ENCODE data around the gene USP1.

DNA sequence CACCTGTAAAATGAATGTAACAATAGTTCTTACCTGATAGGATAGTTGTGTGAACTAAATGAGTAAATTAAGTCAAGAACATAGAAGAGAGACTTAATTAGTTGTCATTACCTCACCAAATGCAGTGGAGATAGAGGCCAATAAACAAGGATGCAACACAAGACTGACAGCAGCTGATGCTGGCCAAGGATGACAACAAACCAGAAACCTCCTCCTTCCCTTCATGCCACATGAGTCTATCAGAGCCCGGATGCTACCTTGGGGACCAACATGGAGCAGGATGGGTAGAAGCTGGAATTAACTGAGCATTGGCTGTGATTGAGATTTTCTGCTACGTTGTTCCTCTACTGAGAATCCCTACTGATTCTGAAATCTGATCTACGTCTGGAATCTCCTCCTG, 30.3 kb upstream of the USP1 start:
- TF ChIP-seq, protein P1, sequence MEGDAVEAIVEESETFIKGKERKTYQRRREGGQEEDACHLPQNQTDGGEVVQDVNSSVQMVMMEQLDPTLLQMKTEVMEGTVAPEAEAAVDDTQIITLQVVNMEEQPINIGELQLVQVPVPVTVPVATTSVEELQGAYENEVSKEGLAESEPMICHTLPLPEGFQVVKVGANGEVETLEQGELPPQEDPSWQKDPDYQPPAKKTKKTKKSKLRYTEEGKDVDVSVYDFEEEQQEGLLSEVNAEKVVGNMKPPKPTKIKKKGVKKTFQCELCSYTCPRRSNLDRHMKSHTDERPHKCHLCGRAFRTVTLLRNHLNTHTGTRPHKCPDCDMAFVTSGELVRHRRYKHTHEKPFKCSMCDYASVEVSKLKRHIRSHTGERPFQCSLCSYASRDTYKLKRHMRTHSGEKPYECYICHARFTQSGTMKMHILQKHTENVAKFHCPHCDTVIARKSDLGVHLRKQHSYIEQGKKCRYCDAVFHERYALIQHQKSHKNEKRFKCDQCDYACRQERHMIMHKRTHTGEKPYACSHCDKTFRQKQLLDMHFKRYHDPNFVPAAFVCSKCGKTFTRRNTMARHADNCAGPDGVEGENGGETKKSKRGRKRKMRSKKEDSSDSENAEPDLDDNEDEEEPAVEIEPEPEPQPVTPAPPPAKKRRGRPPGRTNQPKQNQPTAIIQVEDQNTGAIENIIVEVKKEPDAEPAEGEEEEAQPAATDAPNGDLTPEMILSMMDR (IDR thresholded peaks at IDR 0.05 in 2 of 3, conservative IDR thresholded peaks at IDR 0.05 in 1 of 3; ENCODE audit: control insufficient read depth in 2 of 3, extremely low read depth in 1 of 3, insufficient read depth in 1 of 3, low read depth in 3 of 3, low read length in 3 of 3), result no peak
- TF ChIP-seq, protein P2, sequence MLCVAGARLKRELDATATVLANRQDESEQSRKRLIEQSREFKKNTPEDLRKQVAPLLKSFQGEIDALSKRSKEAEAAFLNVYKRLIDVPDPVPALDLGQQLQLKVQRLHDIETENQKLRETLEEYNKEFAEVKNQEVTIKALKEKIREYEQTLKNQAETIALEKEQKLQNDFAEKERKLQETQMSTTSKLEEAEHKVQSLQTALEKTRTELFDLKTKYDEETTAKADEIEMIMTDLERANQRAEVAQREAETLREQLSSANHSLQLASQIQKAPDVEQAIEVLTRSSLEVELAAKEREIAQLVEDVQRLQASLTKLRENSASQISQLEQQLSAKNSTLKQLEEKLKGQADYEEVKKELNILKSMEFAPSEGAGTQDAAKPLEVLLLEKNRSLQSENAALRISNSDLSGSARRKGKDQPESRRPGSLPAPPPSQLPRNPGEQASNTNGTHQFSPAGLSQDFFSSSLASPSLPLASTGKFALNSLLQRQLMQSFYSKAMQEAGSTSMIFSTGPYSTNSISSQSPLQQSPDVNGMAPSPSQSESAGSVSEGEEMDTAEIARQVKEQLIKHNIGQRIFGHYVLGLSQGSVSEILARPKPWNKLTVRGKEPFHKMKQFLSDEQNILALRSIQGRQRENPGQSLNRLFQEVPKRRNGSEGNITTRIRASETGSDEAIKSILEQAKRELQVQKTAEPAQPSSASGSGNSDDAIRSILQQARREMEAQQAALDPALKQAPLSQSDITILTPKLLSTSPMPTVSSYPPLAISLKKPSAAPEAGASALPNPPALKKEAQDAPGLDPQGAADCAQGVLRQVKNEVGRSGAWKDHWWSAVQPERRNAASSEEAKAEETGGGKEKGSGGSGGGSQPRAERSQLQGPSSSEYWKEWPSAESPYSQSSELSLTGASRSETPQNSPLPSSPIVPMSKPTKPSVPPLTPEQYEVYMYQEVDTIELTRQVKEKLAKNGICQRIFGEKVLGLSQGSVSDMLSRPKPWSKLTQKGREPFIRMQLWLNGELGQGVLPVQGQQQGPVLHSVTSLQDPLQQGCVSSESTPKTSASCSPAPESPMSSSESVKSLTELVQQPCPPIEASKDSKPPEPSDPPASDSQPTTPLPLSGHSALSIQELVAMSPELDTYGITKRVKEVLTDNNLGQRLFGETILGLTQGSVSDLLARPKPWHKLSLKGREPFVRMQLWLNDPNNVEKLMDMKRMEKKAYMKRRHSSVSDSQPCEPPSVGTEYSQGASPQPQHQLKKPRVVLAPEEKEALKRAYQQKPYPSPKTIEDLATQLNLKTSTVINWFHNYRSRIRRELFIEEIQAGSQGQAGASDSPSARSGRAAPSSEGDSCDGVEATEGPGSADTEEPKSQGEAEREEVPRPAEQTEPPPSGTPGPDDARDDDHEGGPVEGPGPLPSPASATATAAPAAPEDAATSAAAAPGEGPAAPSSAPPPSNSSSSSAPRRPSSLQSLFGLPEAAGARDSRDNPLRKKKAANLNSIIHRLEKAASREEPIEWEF (IDR thresholded peaks at IDR 0.05; ENCODE audit: insufficient replicate concordance, low read depth, low read length), result no peak
- TF ChIP-seq, protein P3, sequence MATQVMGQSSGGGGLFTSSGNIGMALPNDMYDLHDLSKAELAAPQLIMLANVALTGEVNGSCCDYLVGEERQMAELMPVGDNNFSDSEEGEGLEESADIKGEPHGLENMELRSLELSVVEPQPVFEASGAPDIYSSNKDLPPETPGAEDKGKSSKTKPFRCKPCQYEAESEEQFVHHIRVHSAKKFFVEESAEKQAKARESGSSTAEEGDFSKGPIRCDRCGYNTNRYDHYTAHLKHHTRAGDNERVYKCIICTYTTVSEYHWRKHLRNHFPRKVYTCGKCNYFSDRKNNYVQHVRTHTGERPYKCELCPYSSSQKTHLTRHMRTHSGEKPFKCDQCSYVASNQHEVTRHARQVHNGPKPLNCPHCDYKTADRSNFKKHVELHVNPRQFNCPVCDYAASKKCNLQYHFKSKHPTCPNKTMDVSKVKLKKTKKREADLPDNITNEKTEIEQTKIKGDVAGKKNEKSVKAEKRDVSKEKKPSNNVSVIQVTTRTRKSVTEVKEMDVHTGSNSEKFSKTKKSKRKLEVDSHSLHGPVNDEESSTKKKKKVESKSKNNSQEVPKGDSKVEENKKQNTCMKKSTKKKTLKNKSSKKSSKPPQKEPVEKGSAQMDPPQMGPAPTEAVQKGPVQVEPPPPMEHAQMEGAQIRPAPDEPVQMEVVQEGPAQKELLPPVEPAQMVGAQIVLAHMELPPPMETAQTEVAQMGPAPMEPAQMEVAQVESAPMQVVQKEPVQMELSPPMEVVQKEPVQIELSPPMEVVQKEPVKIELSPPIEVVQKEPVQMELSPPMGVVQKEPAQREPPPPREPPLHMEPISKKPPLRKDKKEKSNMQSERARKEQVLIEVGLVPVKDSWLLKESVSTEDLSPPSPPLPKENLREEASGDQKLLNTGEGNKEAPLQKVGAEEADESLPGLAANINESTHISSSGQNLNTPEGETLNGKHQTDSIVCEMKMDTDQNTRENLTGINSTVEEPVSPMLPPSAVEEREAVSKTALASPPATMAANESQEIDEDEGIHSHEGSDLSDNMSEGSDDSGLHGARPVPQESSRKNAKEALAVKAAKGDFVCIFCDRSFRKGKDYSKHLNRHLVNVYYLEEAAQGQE (IDR thresholded peaks at IDR 0.05; ENCODE audit: low read depth, low read length), result no peak
- TF ChIP-seq SRF (IDR thresholded peaks at IDR 0.05; ENCODE audit: low read depth in 2 of 2, low read length in 2 of 2) (no peak), SIN3A (IDR thresholded peaks at IDR 0.05; ENCODE audit: low read depth, low read length) (no peak), POLR2AphosphoS5 (IDR thresholded peaks at IDR 0.05; ENCODE audit: low read length) (no peak), SMC3 (IDR thresholded peaks at IDR 0.05; ENCODE audit: borderline replicate concordance, low read length) (no peak)
- TF ChIP-seq, protein P4, sequence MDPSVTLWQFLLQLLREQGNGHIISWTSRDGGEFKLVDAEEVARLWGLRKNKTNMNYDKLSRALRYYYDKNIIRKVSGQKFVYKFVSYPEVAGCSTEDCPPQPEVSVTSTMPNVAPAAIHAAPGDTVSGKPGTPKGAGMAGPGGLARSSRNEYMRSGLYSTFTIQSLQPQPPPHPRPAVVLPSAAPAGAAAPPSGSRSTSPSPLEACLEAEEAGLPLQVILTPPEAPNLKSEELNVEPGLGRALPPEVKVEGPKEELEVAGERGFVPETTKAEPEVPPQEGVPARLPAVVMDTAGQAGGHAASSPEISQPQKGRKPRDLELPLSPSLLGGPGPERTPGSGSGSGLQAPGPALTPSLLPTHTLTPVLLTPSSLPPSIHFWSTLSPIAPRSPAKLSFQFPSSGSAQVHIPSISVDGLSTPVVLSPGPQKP (IDR thresholded peaks at IDR 0.05; ENCODE audit: low read depth, low read length), result no peak
- TF ChIP-seq, protein P5, sequence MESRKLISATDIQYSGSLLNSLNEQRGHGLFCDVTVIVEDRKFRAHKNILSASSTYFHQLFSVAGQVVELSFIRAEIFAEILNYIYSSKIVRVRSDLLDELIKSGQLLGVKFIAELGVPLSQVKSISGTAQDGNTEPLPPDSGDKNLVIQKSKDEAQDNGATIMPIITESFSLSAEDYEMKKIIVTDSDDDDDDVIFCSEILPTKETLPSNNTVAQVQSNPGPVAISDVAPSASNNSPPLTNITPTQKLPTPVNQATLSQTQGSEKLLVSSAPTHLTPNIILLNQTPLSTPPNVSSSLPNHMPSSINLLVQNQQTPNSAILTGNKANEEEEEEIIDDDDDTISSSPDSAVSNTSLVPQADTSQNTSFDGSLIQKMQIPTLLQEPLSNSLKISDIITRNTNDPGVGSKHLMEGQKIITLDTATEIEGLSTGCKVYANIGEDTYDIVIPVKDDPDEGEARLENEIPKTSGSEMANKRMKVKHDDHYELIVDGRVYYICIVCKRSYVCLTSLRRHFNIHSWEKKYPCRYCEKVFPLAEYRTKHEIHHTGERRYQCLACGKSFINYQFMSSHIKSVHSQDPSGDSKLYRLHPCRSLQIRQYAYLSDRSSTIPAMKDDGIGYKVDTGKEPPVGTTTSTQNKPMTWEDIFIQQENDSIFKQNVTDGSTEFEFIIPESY (IDR thresholded peaks at IDR 0.05), result no peak
